Right lung (tissue), 5 donors: ENCODE measurements around the gene GALNT5. TPM values are rescaled to one million over a fixed set of nuclear protein-coding genes. Genes with fewer than 3 reads are reported as not detected.
"Not testable (repeated sequence)": the region's sequence is repeated elsewhere in the genome, so short reads cannot be mapped to it uniquely, and the experiment has no call there.

Experiments
- DNase-seq, 2 donors: peaks; one replicate each; pipeline ENCODE4 v3.0.0-alpha.2; 2013
- polyA plus RNA-seq, 5 donors: library from polyadenylated mRNA; unstranded; fragments of 120-200 nt; gene quantifications; one replicate each; pipeline versions ENCODE4 v1.2.1 to v1.2.3, GENCODE V29; 2013; ENCODE audit warnings: inconsistent platforms in 1 of 5, low replicate concordance in 1 of 5; ENCODE audit not compliant: insufficient read length in 5 of 5, insufficient read depth in 1 of 5

GALNT5 gene
- polyA plus RNA-seq, 5 donors = 4.2 to 8.2 (median 7.1) TPM

- no peak for DNase-seq
Measured at GRCh38 chr2:157246765-157247407, 10.6 kb upstream of the GALNT5 start.

GRCh38 chr2:157250836-157251235, 6.7 kb upstream of the GALNT5 start:
- no peak for DNase-seq

GRCh38 chr2:157251932-157252331, 5.6 kb upstream of the GALNT5 start:
- no peak for DNase-seq

- DNase-seq = no peak
Measured at GRCh38 chr2:157252529-157252928, 5.0 kb upstream of the GALNT5 start.

GRCh38 chr2:157254041-157254440, 3.5 kb upstream of the GALNT5 start:
- no peak for DNase-seq

GRCh38 chr2:157255746-157256145, 1.8 kb upstream of the GALNT5 start:
- no peak for DNase-seq

GRCh38 chr2:157256626-157257025, 879 bp upstream of the GALNT5 start:
- DNase-seq = no peak

- no peak for DNase-seq
Measured at GRCh38 chr2:157258520-157259326, 1.2 kb downstream of the GALNT5 start.

- no peak for DNase-seq
Measured at GRCh38 chr2:157259386-157259785, 1.9 kb downstream of the GALNT5 start.

GRCh38 chr2:157259960-157260359, 2.5 kb downstream of the GALNT5 start:
- DNase-seq = no peak

- DNase-seq = no peak
Measured at GRCh38 chr2:157260533-157261198, 3.2 kb downstream of the GALNT5 start.

GRCh38 chr2:157261199-157261782, 3.8 kb downstream of the GALNT5 start:
- DNase-seq = no peak

- DNase-seq = no peak
Measured at GRCh38 chr2:157262248-157262647, 4.7 kb downstream of the GALNT5 start.

- DNase-seq = no peak
Measured at GRCh38 chr2:157264099-157264498, 6.6 kb downstream of the GALNT5 start.

- no peak for DNase-seq
Measured at GRCh38 chr2:157265825-157266224, 8.3 kb downstream of the GALNT5 start.

GRCh38 chr2:157267476-157267875, 10.0 kb downstream of the GALNT5 start:
- no peak for DNase-seq

GRCh38 chr2:157269060-157269459, 11.6 kb downstream of the GALNT5 start:
- no peak for DNase-seq

GRCh38 chr2:157269922-157270321, 12.4 kb downstream of the GALNT5 start:
- no peak for DNase-seq

GRCh38 chr2:157271590-157272203, 14.2 kb downstream of the GALNT5 start:
- no peak for DNase-seq

- DNase-seq = not testable (repeated sequence)
Measured at GRCh38 chr2:157279311-157279710, 21.8 kb downstream of the GALNT5 start.

- no peak for DNase-seq
Measured at GRCh38 chr2:157281316-157281715, 23.8 kb downstream of the GALNT5 start.

GRCh38 chr2:157283468-157283867, 26.0 kb downstream of the GALNT5 start:
- no peak for DNase-seq
